Measurements from ENCODE around the gene CCDC39.
A peak's percentile ranks its signal among the peaks of the same experiment; 100 is the strongest.

CCDC39 gene

GRCh38 chr3:180679178-180680096, at the start of gene CCDC39:
Gene CCDC39 (minus strand): TSS chr3:180679489. CDS start chr3:180679380, 109 bp downstream.
- peak; percentile 92 for DNase-seq

GRCh38 chr3:180720012-180720411, 40.7 kb upstream of the CCDC39 start:
- no peak for DNase-seq

- DNase-seq = no peak
Observed at GRCh38 chr3:180707896-180708295, 28.6 kb upstream of the CCDC39 start.

GRCh38 chr3:180705619-180706018, 26.3 kb upstream of the CCDC39 start:
- DNase-seq = no peak

- no peak for DNase-seq
Observed at GRCh38 chr3:180704532-180704931, 25.2 kb upstream of the CCDC39 start.

GRCh38 chr3:180700941-180701340, 21.7 kb upstream of the CCDC39 start:
- no peak for DNase-seq

GRCh38 chr3:180698760-180699270, 19.5 kb upstream of the CCDC39 start:
- no peak for DNase-seq

- DNase-seq = no peak
Observed at GRCh38 chr3:180694321-180694720, 15.0 kb upstream of the CCDC39 start.

GRCh38 chr3:180693656-180694055, 14.4 kb upstream of the CCDC39 start:
- no peak for DNase-seq

GRCh38 chr3:180690061-180690460, 10.8 kb upstream of the CCDC39 start:
- no peak for DNase-seq

GRCh38 chr3:180684807-180685206, 5.5 kb upstream of the CCDC39 start:
- no peak for DNase-seq

- no peak for DNase-seq
Observed at GRCh38 chr3:180683816-180684215, 4.5 kb upstream of the CCDC39 start.

GRCh38 chr3:180680097-180680430, 775 bp upstream of the CCDC39 start:
- no peak for DNase-seq

GRCh38 chr3:180678231-180678630, 1.1 kb downstream of the CCDC39 start:
- no peak for DNase-seq

GRCh38 chr3:180661444-180661843, 17.8 kb downstream of the CCDC39 start:
- no peak for DNase-seq

GRCh38 chr3:180657094-180657493, 22.2 kb downstream of the CCDC39 start:
- DNase-seq = no peak

- no peak for DNase-seq
Observed at GRCh38 chr3:180656406-180656805, 22.9 kb downstream of the CCDC39 start.

- DNase-seq = no peak
Observed at GRCh38 chr3:180646187-180646790, 33.0 kb downstream of the CCDC39 start.

- no peak for DNase-seq
Observed at GRCh38 chr3:180640987-180641386, 38.3 kb downstream of the CCDC39 start.

GRCh38 chr3:180633722-180634121, 45.6 kb downstream of the CCDC39 start:
- peak; percentile 65 for DNase-seq

- DNase-seq = no peak
Observed at GRCh38 chr3:180631317-180631716, 48.0 kb downstream of the CCDC39 start.

GRCh38 chr3:180630371-180630770, 48.9 kb downstream of the CCDC39 start:
- DNase-seq = no peak

GRCh38 chr3:180626844-180627243, 52.4 kb downstream of the CCDC39 start:
- no peak for DNase-seq

- DNase-seq = no peak
Observed at GRCh38 chr3:180624714-180625113, 54.6 kb downstream of the CCDC39 start.

All from islet precursor cell (in vitro differentiated cells).